Measurements from ENCODE around the gene CELSR1. TPM values are rescaled to one million over a fixed set of nuclear protein-coding genes. Genes with fewer than 3 reads are reported as not detected.

Gene CELSR1
- polyA plus RNA-seq, 4 donors: 0.27 to 3.0 (median 1.9) TPM; not detected in 1

DNA sequence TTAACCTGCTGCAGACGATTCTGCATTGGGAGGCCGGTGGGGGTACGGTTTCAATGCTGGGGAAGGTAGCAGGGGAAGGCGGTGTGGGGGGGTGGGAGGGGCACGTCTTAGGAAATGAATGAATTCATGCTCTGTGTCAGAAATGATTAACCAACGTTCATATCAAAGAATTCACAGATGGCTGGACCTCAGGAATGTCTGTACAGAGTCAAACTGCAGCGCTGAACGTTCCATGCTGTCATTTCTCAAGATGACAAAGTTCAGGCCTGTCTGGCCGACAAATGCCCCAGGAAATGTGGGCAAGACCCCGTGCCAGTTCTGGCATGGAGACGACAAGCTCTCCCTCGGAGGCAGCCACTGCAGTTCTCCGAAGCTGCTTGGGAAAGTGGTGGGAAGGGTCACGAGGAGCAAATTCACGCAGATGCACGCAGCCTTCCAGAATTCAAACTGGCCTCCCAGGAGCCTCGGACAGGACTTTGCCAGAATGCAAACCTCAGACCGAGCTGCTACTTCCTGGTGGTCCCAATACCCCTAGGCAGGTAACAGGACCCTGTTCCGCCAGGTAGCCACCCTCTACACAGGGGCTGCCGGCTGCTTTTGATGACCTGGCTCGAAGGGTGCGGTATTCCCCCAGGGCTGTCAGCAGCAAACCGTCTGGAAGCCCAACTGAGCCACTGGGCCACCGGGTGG is 120.4 kb downstream of the CELSR1 start:
- H3K4me1 ChIP-seq (ENCODE audit: control insufficient read depth in 3 of 3, insufficient read depth in 2 of 3, low read depth in 1 of 3, low read length in 2 of 3): no peaks in the 10 kb centered on the region
- WGBS, 3 donors: 78 to 81% (median 81%) methylated on average over 23 to 24 of the region's 24 CpGs
- no peaks in the 10 kb centered on the region for H3K27me3 ChIP-seq (ENCODE audit: control insufficient read depth in 3 of 3, insufficient read depth in 3 of 3, low read length in 3 of 3)
- no peak overlapping the region for H3K27ac ChIP-seq (ENCODE audit: low read depth in 1 of 3, low read length in 2 of 3)
- H3K4me3 ChIP-seq (ENCODE audit: low read depth in 1 of 3, low read length in 3 of 3): no peak overlapping the region
- no peaks in the 10 kb centered on the region for H3K36me3 ChIP-seq (ENCODE audit: control insufficient read depth in 3 of 3, insufficient read depth in 2 of 3, low read depth in 1 of 3, low read length in 3 of 3)
- DNase-seq (no peak), FAIRE-seq (no peak)
- H3K9me3 ChIP-seq (ENCODE audit: control insufficient read depth in 2 of 2, insufficient read depth in 1 of 2, low read depth in 1 of 2, low read length in 1 of 2): peaks cover 0 to 3% of the 10 kb centered on the region in 2 donors

DNA sequence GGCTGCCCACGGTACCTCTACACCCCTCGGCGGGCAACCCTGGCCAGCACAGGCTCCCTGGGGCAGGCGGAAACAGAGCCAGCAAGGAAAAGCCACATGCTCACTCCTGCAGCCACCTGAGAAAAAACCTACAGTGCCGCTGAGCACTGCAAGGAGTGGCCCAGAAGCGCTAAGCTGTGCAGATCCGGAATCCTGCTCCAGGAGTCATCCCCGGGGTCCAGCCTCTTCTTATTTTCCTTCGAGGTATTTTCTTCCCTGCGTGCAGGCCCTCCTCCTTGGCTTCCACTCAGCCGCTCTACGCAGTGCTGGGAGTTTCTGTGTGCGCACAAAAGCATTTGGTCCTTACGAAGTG is 120.9 kb downstream of the CELSR1 start:
- 81 to 85% (median 83%) methylated on average over 13 to 14 of the region's 14 CpGs for WGBS, 3 donors
- Histone ChIP-seq H3K4me1 (ENCODE audit: control insufficient read depth in 3 of 3, insufficient read depth in 2 of 3, low read depth in 1 of 3, low read length in 2 of 3) (no peaks in the 10 kb centered on the region), H3K36me3 (ENCODE audit: control insufficient read depth in 3 of 3, insufficient read depth in 2 of 3, low read depth in 1 of 3, low read length in 3 of 3) (peaks cover 0 to 2% (median 0%) of the 10 kb centered on the region in 3 donors), H3K27ac (ENCODE audit: low read depth in 1 of 3, low read length in 2 of 3) (no peak overlapping the region), H3K4me3 (ENCODE audit: low read depth in 1 of 3, low read length in 3 of 3) (no peak overlapping the region), H3K9me3 (ENCODE audit: control insufficient read depth in 2 of 2, insufficient read depth in 1 of 2, low read depth in 1 of 2, low read length in 1 of 2) (peaks cover 0 to 3% of the 10 kb centered on the region in 2 donors), H3K27me3 (ENCODE audit: control insufficient read depth in 3 of 3, insufficient read depth in 3 of 3, low read length in 3 of 3) (no peaks in the 10 kb centered on the region)
- FAIRE-seq (no peak), DNase-seq (no peak)

DNA sequence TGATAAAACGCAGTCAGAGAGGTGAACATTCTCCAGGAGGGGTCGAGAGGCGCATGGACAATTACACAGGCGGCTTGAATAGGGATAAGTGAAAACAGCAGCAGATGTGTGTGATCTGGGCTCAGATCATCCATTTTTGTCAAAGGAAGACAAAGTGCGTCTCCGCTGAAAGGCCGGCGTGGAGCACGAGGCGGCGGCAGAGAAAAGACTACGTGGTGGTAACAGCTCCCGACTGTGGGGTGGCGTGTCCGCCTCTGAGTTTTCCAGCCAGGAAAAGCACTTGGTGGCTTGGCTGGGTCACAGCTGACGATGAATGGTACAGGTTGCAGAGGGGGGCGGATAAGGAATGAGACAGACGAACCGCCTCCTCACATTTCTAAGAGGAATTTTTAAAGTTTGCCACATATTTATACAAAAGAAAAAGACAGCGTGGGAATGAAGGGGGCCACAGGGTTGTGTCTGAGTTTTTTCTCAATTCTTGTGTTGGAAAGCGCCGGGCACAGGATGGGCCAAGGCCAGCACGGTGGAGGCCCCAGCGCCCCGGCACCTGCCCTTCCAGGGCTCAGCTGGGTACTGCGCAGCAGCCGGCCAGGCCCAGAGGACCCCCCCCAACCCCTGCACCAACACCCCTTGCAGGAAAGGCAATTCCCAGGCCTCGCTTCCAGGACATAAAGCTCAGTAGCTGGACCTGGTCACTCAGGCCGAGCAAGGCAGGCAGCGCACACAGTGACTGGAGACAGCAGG is 121.5 kb downstream of the CELSR1 start:
- Histone ChIP-seq H3K27me3 (ENCODE audit: control insufficient read depth in 3 of 3, insufficient read depth in 3 of 3, low read length in 3 of 3) (no peaks in the 10 kb centered on the region), H3K9me3 (ENCODE audit: control insufficient read depth in 2 of 2, insufficient read depth in 1 of 2, low read depth in 1 of 2, low read length in 1 of 2) (peaks cover 0 to 3% of the 10 kb centered on the region in 2 donors), H3K4me1 (ENCODE audit: control insufficient read depth in 3 of 3, insufficient read depth in 2 of 3, low read depth in 1 of 3, low read length in 2 of 3) (no peaks in the 10 kb centered on the region), H3K36me3 (ENCODE audit: control insufficient read depth in 3 of 3, insufficient read depth in 2 of 3, low read depth in 1 of 3, low read length in 3 of 3) (peaks cover 0 to 5% (median 0%) of the 10 kb centered on the region in 3 donors), H3K4me3 (ENCODE audit: low read depth in 1 of 3, low read length in 3 of 3) (no peak overlapping the region), H3K27ac (ENCODE audit: low read depth in 1 of 3, low read length in 2 of 3) (no peak overlapping the region)
- DNase-seq (no peak), FAIRE-seq (no peak)
- WGBS, 3 donors: 77 to 92% (median 87%) methylated on average over 29 to 30 of the region's 30 CpGs

DNA sequence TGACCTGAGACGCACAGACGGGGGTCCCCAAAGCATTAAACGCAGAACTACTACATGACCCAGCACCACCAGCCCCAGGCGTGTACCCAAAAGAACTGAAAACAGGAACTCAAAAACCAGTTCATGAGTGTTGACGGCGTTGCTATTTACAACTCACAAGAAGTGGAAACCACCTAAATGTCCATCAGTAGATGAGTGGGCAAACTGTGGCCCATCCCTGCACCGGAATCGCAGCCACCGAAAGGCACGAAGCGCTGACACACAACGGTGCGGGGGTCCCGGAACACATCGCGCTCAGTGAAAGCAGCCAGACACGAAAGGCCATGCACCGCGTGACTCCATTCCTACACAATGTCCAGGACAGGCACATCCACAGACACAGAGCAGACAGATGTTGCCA is 122.7 kb downstream of the CELSR1 start:
- Histone ChIP-seq H3K27ac (ENCODE audit: low read depth in 1 of 3, low read length in 2 of 3) (no peak overlapping the region), H3K27me3 (ENCODE audit: control insufficient read depth in 3 of 3, insufficient read depth in 3 of 3, low read length in 3 of 3) (no peaks in the 10 kb centered on the region), H3K4me3 (ENCODE audit: low read depth in 1 of 3, low read length in 3 of 3) (no peak overlapping the region), H3K9me3 (ENCODE audit: control insufficient read depth in 2 of 2, insufficient read depth in 1 of 2, low read depth in 1 of 2, low read length in 1 of 2) (peaks cover 0 to 3% of the 10 kb centered on the region in 2 donors), H3K4me1 (ENCODE audit: control insufficient read depth in 3 of 3, insufficient read depth in 2 of 3, low read depth in 1 of 3, low read length in 2 of 3) (no peaks in the 10 kb centered on the region), H3K36me3 (ENCODE audit: control insufficient read depth in 3 of 3, insufficient read depth in 2 of 3, low read depth in 1 of 3, low read length in 3 of 3) (peaks cover 0 to 12% (median 0%) of the 10 kb centered on the region in 3 donors)
- WGBS, 3 donors: 87 to 93% (median 88%) methylated on average over 19 of the region's 19 CpGs
- no peak for FAIRE-seq
- DNase-seq: no peak

DNA sequence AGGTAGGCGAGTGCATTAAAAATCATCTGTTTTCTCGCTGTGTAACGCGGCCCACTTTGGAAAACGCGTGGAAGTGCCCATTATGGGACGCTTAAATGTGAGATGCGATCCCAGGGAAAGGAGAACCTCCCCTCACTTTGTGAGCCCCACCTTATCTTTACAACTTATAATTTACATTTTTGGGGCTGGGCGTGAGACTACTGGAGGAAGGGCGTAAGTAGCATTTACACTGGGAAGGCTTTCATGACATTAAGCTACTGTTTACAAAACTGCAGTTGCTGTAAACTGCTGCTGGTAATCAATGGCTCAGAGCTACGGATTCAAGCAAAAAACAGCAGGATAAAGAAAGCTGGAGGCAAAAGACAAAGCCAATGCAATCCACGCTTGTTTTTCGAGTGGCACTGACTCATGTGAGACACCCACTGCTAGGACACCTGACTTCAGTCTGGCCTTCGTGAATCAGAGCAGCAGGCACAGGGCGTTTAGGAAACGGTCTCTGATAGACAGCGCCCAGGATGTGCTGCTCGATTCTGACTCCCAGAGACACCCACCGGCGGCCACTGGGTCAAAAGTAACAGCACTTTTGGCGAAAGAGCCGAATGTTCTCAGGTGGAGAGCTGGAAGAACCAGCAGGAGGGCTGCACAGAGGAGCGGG is 123.6 kb downstream of the CELSR1 start:
- Histone ChIP-seq H3K27me3 (ENCODE audit: control insufficient read depth in 3 of 3, insufficient read depth in 3 of 3, low read length in 3 of 3) (no peaks in the 10 kb centered on the region), H3K4me3 (ENCODE audit: low read depth in 1 of 3, low read length in 3 of 3) (no peak overlapping the region), H3K27ac (ENCODE audit: low read depth in 1 of 3, low read length in 2 of 3) (no peak overlapping the region), H3K9me3 (ENCODE audit: control insufficient read depth in 2 of 2, insufficient read depth in 1 of 2, low read depth in 1 of 2, low read length in 1 of 2) (peaks cover 0 to 3% of the 10 kb centered on the region in 2 donors), H3K36me3 (ENCODE audit: control insufficient read depth in 3 of 3, insufficient read depth in 2 of 3, low read depth in 1 of 3, low read length in 3 of 3) (peaks cover 0 to 18% (median 0%) of the 10 kb centered on the region in 3 donors), H3K4me1 (ENCODE audit: control insufficient read depth in 3 of 3, insufficient read depth in 2 of 3, low read depth in 1 of 3, low read length in 2 of 3) (no peaks in the 10 kb centered on the region)
- DNase-seq: no peak
- 44 to 71% (median 69%) methylated on average over 23 of the region's 23 CpGs for WGBS, 3 donors
- FAIRE-seq: no peak

DNA sequence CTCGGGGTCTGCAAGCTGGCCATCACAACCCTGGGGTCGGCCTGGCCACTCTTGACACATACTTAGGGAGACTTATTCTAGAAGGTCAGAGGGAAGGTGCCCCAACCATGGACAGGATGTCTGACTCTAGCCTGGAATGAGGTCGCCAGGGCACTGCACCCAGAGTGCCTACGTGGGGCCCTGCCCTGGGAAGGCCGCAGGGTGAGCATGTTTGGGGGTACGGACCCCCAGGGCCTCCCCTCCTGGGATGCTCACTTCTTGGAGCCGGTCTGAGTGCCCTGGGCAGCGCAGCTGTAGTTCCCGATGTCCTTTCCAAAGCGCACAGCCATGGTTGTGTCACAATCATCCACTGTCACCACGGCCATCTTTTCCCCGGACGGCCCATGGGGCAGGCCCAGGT is 126.1 kb downstream of the CELSR1 start:
- peaks cover 0 to 18% (median 0%) of the 10 kb centered on the region in 3 donors for H3K36me3 ChIP-seq (ENCODE audit: control insufficient read depth in 3 of 3, insufficient read depth in 2 of 3, low read depth in 1 of 3, low read length in 3 of 3)
- H3K9me3 ChIP-seq (ENCODE audit: control insufficient read depth in 2 of 2, insufficient read depth in 1 of 2, low read depth in 1 of 2, low read length in 1 of 2): no peaks in the 10 kb centered on the region
- DNase-seq (no peak), FAIRE-seq (no peak)
- H3K27me3 ChIP-seq (ENCODE audit: control insufficient read depth in 3 of 3, insufficient read depth in 3 of 3, low read length in 3 of 3): no peaks in the 10 kb centered on the region
- H3K4me3 ChIP-seq (ENCODE audit: low read depth in 1 of 3, low read length in 3 of 3): no peak overlapping the region
- H3K4me1 ChIP-seq (ENCODE audit: control insufficient read depth in 3 of 3, insufficient read depth in 2 of 3, low read depth in 1 of 3, low read length in 2 of 3): no peaks in the 10 kb centered on the region
- H3K27ac ChIP-seq (ENCODE audit: low read depth in 1 of 3, low read length in 2 of 3): no peak overlapping the region
- WGBS, 3 donors: 87 to 93% (median 88%) methylated on average over 13 of the region's 13 CpGs

DNA sequence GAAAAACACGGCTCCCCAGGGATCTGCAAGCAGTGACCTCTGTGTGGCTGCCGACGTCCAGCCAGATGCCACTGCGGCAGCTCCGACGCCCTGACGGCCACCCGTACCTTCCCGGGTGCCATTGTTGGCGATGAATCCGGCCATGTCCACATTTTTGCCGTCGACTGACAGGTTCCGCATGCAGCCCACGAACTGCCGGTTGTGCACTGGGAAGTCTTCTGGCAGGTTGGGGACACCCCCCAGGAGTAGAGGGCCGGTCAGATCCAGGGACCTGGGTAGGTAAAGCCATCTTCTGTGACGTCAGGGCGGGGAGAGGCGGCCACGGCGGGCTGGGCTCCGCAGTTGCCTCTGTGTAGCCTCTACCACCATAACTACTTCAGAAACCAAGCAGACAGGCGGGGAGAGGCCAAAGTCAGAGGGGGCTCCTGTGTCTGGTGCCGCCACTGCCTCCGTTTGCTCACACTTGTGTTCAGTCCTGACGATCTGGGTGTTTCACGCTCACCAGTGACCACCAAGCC is 127.1 kb downstream of the CELSR1 start:
- Histone ChIP-seq H3K36me3 (ENCODE audit: control insufficient read depth in 3 of 3, insufficient read depth in 2 of 3, low read depth in 1 of 3, low read length in 3 of 3) (peaks cover 0 to 18% (median 0%) of the 10 kb centered on the region in 3 donors), H3K9me3 (ENCODE audit: control insufficient read depth in 2 of 2, insufficient read depth in 1 of 2, low read depth in 1 of 2, low read length in 1 of 2) (no peaks in the 10 kb centered on the region), H3K27me3 (ENCODE audit: control insufficient read depth in 3 of 3, insufficient read depth in 3 of 3, low read length in 3 of 3) (no peaks in the 10 kb centered on the region), H3K27ac (ENCODE audit: low read depth in 1 of 3, low read length in 2 of 3) (no peak overlapping the region), H3K4me3 (ENCODE audit: low read depth in 1 of 3, low read length in 3 of 3) (no peak overlapping the region), H3K4me1 (ENCODE audit: control insufficient read depth in 3 of 3, insufficient read depth in 2 of 3, low read depth in 1 of 3, low read length in 2 of 3) (no peaks in the 10 kb centered on the region)
- DNase-seq: no peak
- no peak for FAIRE-seq
- 86 to 93% (median 92%) methylated on average over 27 to 28 of the region's 28 CpGs for WGBS, 3 donors

DNA sequence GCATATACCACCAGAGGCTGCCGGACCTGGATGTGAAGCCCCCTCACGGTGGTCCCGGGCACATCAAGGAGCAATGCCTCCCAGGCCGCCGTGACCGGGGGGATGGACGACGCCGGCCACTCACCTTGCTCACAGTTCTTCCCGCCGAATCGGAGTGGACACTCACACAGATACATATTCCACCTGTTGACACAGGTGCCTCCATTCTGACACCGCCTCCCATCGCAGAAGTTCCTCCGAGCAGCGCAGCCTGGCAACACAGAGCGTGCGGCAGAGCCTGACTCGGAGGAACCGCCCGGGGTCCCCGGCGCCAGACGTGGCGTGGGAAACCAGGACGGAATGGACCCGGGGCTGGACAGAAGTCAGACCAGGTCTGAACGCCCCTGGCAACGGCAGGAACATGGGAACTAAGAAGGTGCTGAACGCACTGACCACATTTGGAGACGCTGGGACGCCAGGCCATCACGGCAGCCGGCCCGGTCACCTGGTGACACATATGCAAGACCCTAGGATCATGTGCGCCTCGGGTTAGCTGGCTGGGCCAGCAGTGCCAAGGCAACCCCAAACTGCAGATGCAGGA is 127.7 kb downstream of the CELSR1 start:
- no peak for DNase-seq
- Histone ChIP-seq H3K4me3 (ENCODE audit: low read depth in 1 of 3, low read length in 3 of 3) (no peak overlapping the region), H3K4me1 (ENCODE audit: control insufficient read depth in 3 of 3, insufficient read depth in 2 of 3, low read depth in 1 of 3, low read length in 2 of 3) (no peaks in the 10 kb centered on the region), H3K27ac (ENCODE audit: low read depth in 1 of 3, low read length in 2 of 3) (no peak overlapping the region), H3K27me3 (ENCODE audit: control insufficient read depth in 3 of 3, insufficient read depth in 3 of 3, low read length in 3 of 3) (no peaks in the 10 kb centered on the region), H3K9me3 (ENCODE audit: control insufficient read depth in 2 of 2, insufficient read depth in 1 of 2, low read depth in 1 of 2, low read length in 1 of 2) (no peaks in the 10 kb centered on the region), H3K36me3 (ENCODE audit: control insufficient read depth in 3 of 3, insufficient read depth in 2 of 3, low read depth in 1 of 3, low read length in 3 of 3) (peaks cover 0 to 18% (median 0%) of the 10 kb centered on the region in 3 donors)
- FAIRE-seq: no peak
- WGBS, 3 donors: 92 to 94% (median 93%) methylated on average over 37 of the region's 37 CpGs

Data from small intestine (tissue), 7 donors.